Superior temporal gyrus (tissue), 1 donor: ENCODE results near the gene RNF4.
"Not testable (repeated sequence)": the region's sequence is repeated elsewhere in the genome, so short reads cannot be mapped to it uniquely, and the experiment has no call there.

Experiments
- DNase-seq: peaks from one replicate; pipeline ENCODE4 v3.0.0-alpha.2; 2016; ENCODE audit errors: extremely low spot score

RNF4 gene

GRCh38 chr4:2457481-2458295 is 11.2 kb upstream of the RNF4 start:
- DNase-seq: no peak

- no peak for DNase-seq
Measured at GRCh38 chr4:2458546-2459491, 10.1 kb upstream of the RNF4 start.

GRCh38 chr4:2459589-2460349 is 9.1 kb upstream of the RNF4 start:
- no peak for DNase-seq

- DNase-seq: no peak
Measured at GRCh38 chr4:2461246-2461960, 7.5 kb upstream of the RNF4 start.

- DNase-seq: peak; percentile 63
Measured at GRCh38 chr4:2462218-2462991, 6.5 kb upstream of the RNF4 start.

- DNase-seq: no peak
Measured at GRCh38 chr4:2462992-2463762, 5.7 kb upstream of the RNF4 start.

- no peak for DNase-seq
Measured at GRCh38 chr4:2465032-2465431, 3.9 kb upstream of the RNF4 start.

- not testable (repeated sequence) for DNase-seq
Measured at GRCh38 chr4:2465544-2465943, 3.4 kb upstream of the RNF4 start.

- peak; percentile 16 for DNase-seq
Measured at GRCh38 chr4:2469192-2469984, 482 bp downstream of the RNF4 start.

- no peak for DNase-seq
Measured at GRCh38 chr4:2470791-2471190, 1.9 kb downstream of the RNF4 start.

- no peak for DNase-seq
Measured at GRCh38 chr4:2472187-2472586, 3.3 kb downstream of the RNF4 start.

- no peak for DNase-seq
Measured at GRCh38 chr4:2478229-2478628, 9.3 kb downstream of the RNF4 start.

- DNase-seq: no peak
Measured at GRCh38 chr4:2480649-2481048, 11.7 kb downstream of the RNF4 start.

GRCh38 chr4:2482192-2482591 is 13.3 kb downstream of the RNF4 start:
- DNase-seq: no peak

- DNase-seq: peak; percentile 43
Measured at GRCh38 chr4:2482693-2483092, 13.8 kb downstream of the RNF4 start.

- DNase-seq: no peak
Measured at GRCh38 chr4:2483237-2483636, 14.3 kb downstream of the RNF4 start.

GRCh38 chr4:2484185-2484584 is 15.3 kb downstream of the RNF4 start:
- DNase-seq: no peak

- DNase-seq: no peak
Measured at GRCh38 chr4:2484993-2485392, 16.1 kb downstream of the RNF4 start.

GRCh38 chr4:2485956-2486355 is 17.1 kb downstream of the RNF4 start:
- no peak for DNase-seq
